GM12865 (cell line): ENCODE data around the gene ART4.

Experiments
- DNase-seq: peaks from one replicate; pipeline ENCODE4 v3.0.0; 2010; ENCODE audit warnings: low read depth
- H3K4me3 ChIP-seq: 2 replicates; pipeline ENCODE4 v1.5.1; 2011; ENCODE audit warnings: mild to moderate bottlenecking, low read depth, low read length, control low read depth
- TF ChIP-seq, protein P1 (sequence below): IDR thresholded peaks from 2 replicates; pipeline ENCODE4 v1.5.1; 2011; ENCODE audit warnings: low read length, control low read depth, low read depth, inconsistent platforms; ENCODE audit not compliant: insufficient read depth; ENCODE audit errors: missing control alignments

Gene ART4

DNA sequence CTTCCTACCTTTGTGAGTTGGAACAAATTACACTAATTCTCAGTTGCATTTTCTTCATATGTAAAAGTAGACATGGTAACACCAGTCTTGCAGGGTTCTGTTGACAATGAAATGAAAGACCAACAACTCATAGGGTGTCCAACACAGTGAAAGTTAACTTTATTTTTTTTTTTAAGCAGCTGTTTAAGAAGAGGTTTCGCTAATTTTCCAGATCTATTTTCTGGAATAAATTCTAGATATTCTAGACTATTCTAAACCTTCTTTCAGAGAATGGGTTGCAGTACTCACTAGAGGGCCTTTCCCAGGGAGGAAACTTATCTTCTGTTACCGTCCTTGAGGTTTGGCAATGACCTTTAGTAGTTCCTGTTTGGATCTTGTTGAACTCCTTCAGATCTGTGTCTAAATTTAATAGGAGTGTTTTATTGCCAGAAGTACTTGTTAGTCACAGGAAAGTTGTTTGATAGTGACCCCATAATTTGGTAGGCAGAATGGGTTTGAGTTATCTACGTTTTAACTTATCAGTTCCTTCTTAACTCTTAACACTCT is 2.8 kb upstream of the ART4 start:
- no peak for DNase-seq
- no peak overlapping the region for H3K4me3 ChIP-seq
- TF ChIP-seq, protein P1, sequence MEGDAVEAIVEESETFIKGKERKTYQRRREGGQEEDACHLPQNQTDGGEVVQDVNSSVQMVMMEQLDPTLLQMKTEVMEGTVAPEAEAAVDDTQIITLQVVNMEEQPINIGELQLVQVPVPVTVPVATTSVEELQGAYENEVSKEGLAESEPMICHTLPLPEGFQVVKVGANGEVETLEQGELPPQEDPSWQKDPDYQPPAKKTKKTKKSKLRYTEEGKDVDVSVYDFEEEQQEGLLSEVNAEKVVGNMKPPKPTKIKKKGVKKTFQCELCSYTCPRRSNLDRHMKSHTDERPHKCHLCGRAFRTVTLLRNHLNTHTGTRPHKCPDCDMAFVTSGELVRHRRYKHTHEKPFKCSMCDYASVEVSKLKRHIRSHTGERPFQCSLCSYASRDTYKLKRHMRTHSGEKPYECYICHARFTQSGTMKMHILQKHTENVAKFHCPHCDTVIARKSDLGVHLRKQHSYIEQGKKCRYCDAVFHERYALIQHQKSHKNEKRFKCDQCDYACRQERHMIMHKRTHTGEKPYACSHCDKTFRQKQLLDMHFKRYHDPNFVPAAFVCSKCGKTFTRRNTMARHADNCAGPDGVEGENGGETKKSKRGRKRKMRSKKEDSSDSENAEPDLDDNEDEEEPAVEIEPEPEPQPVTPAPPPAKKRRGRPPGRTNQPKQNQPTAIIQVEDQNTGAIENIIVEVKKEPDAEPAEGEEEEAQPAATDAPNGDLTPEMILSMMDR, result no peak

DNA sequence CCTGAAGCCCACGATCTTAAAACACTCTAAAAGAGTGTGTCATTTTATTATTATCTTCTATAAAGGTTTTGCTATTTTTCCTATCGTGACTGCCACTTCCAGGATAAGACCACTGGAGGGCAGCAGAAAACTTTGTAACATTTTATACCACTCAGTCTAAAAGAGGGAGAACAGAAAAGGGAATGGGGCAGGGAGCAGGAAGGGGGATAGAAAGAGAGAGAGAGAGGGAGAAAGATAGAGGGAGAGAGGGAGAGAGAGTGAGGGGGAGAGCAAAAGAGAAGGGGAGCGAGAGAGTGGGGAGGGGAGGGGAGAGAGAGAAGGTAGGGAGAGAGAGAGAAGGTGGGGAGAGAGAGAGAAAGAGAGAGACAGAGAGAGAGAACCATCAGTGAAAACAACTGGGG is 2.0 kb upstream of the ART4 start:
- TF ChIP-seq, protein P1, result peak; percentile 57
- H3K4me3 ChIP-seq, result no peak overlapping the region
- DNase-seq, result peak; percentile 57

- TF ChIP-seq, protein P1, result no peak
- no peak overlapping the region for H3K4me3 ChIP-seq
- DNase-seq, result no peak
These were observed 1.1 kb upstream of the ART4 start for GRCh38 chr12:14844401-14844800.

GRCh38 chr12:14842315-14842714 is 1.0 kb downstream of the ART4 start:
- H3K4me3 ChIP-seq, result no peak overlapping the region
- DNase-seq, result no peak
- TF ChIP-seq, protein P1, result no peak

DNA sequence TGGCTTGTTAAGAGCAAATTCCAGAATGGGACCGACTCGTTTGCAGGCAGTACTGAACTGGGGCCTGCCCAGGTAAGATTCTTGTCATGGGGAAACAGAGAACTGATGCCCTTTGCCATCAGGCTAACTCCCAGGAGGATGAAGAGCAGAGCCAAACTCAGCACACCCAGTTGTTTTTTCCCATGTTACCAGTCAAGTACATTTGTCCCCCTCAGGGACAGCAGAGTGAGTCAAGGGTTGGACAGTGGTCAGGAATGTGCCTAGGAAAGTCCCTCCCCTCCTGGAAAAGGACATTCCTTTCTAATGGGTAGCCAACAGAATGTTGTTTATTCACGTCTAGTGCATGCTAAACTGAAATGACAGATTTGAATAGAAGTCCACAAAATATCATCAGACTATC is 1.6 kb downstream of the ART4 start:
- H3K4me3 ChIP-seq, result no peak overlapping the region
- TF ChIP-seq, protein P1, result no peak
- no peak for DNase-seq

DNA sequence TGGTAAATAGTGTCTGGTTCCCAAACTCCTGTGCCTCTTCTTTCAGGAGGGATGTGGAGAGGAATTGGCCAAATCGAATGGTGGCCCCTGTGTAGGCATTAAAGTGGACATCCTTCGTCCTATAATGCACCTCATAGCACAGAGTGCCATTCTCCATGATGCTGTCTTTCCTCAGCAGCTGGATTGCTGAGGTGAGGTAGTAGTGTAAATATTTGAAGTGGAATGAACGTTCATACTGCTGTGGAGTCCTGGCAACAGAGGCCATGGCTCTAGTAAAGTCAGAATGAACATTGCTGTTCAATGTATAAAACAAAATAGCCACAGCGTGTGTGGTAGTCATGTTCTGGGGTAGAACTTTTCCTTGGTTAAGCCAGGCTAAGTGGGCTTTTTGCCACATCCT is 2.7 kb downstream of the ART4 start:
- no peak for DNase-seq
- H3K4me3 ChIP-seq, result no peak overlapping the region
- TF ChIP-seq, protein P1, result no peak

- DNase-seq, result no peak
- TF ChIP-seq, protein P1, result no peak
- no peak overlapping the region for H3K4me3 ChIP-seq
These were observed 4.1 kb downstream of the ART4 start for GRCh38 chr12:14839262-14839661.
